OCI-M2 (cell line): ENCODE measurements around the gene CDH3.

Source experiments
- DNase-seq: peaks from one replicate; lab custom pipeline; 2025; ENCODE audit not compliant: unreplicated experiment; lab: John Stamatoyannopoulos, UW

CDH3 gene

DNA sequence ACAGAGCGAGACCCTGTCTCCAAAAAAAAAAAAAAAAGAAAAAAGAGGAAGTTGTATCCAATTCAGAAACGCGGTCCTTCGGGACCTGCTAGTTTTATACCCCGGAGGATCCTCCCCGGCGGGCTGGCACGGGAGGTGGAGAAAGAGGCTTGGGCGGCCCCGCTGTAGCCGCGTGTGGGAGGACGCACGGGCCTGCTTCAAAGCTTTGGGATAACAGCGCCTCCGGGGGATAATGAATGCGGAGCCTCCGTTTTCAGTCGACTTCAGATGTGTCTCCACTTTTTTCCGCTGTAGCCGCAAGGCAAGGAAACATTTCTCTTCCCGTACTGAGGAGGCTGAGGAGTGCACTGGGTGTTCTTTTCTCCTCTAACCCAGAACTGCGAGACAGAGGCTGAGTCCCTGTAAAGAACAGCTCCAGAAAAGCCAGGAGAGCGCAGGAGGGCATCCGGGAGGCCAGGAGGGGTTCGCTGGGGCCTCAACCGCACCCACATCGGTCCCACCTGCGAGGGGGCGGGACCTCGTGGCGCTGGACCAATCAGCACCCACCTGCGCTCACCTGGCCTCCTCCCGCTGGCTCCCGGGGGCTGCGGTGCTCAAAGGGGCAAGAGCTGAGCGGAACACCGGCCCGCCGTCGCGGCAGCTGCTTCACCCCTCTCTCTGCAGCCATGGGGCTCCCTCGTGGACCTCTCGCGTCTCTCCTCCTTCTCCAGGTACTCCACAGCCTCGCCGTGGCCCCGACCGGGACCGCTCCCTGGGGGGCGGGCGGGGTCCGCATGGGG, at the start of gene CDH3:
Gene CDH3 (plus strand): TSS at position 596 of the 779 bp plus-strand sequence. CDS start 70 bp downstream, at position 666.
- DNase-seq, result no peak

- DNase-seq, result no peak
These were observed 48.8 kb upstream of the CDH3 start for GRCh38 chr16:68596266-68596665.

DNA sequence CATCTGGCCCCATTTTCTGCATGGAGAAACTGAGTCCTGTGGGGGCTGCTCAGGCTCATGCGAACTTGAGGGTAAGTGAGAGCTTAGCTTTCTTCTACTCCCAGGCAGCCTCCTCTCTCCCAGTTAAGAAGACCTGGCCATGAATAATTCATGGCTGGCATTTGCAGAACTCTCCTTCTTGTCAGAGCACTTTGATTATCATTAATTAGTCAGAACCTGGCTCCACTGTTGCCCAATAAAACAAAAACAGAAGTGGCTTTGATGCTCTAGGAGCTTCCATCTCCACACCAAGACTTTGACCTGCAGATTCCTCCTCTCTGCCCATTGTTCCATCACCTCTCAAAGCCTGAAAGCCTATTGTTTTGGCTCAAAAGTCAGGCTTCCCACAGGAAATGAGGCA, 45.5 kb upstream of the CDH3 start:
- no peak for DNase-seq

DNA sequence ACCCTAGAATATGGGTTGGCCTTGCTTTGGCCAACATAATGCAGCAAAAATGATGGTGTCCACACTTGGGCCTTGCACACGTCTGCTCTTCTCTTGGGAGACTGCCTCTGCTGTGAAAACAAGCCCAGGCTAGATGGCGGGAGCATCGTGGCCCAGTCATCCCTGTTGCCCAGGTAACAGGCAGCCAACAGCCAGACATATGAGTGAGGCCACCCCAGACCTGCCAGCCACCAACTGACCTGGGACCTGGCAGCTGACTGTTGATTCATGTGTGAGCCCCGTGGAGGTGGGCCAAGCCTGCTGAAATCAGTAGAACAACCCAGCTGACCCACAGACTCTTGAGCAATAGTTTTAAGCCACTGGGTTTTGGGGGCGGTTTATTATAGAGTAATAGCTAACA, 39.4 kb upstream of the CDH3 start:
- DNase-seq, result no peak

DNA sequence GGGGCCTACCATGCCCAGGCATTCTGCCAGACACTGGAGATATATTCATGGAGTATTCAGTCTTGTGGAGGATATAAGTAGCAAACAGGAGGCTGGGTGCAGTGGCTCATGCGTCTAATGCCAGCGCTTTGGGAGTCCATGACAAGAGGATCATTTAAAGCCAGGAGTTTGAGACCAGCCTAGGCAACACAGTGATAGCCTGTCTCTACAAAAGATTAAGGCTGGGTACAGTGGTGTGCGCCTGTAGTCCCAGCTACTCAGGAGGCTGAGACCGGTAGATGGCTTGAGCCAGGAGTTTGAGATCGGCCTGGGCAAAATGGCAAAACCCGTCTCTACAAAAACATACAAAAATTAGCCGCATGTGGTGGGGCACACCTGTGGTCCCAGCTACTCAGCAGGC, 37.7 kb upstream of the CDH3 start:
- DNase-seq, result no peak

GRCh38 chr16:68608330-68608729, 36.8 kb upstream of the CDH3 start:
- DNase-seq, result no peak

DNA sequence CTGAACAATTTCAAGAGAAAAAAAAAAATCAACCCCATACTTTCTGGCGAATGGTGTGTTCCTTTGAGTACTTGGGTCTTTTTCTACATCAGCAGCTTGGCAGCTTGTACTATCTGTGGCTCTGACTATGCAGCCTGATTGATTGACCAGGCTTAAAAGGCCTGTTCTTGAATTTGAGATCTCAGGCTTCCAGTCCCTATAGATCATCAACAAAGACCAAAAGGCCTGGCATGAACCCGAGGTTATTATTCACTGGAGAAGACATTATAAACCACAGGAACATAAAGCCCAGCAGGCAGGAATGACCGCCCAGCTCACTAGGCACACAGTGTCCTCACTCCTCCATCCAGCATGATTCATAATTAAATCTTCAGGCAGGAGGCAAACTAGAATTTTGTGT, 32.1 kb upstream of the CDH3 start:
- no peak for DNase-seq

DNA sequence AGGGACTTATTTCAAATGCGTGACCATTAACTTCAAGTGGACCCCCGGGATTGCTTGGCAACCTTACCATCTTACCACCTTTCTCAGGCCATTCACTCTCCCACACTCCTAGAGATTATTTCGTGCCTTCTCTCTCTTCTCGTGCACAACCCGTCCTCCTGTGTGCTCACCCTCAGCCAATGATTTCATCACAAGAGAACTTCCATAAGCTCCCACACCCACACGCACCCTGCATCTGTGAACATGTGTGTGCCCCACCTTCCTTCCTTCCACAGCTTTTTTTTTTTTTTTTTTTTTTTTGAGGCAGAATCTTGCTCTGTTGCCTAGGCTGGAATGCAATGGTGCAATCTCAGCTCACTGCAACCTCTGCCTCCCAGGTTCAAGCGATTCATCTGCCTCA, 27.4 kb upstream of the CDH3 start:
- no peak for DNase-seq

DNA sequence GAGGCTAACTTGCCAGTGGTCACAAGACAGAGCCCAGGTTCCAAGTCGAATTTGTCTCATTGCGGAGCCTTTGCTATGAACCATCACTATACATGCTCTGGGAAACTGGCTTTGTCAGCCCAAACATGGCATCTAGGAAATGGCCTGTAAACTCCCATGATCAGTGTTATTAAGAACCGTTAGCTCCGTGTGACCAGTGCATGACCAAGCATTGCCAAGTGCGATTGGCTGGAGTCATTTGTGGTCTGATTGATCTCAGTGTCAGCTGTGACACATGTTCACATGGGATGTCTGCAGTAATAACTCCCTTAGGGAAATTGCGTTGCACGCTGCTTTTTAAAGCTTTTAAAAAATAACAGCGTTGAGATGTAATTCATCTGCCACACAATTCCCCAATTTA, 18.6 kb upstream of the CDH3 start:
- no peak for DNase-seq

- DNase-seq, result no peak
These were observed 17.1 kb upstream of the CDH3 start for GRCh38 chr16:68627951-68628425.

GRCh38 chr16:68629351-68629910, 15.7 kb upstream of the CDH3 start:
- DNase-seq, result no peak

GRCh38 chr16:68636064-68636560, 9.0 kb upstream of the CDH3 start:
- no peak for DNase-seq

DNA sequence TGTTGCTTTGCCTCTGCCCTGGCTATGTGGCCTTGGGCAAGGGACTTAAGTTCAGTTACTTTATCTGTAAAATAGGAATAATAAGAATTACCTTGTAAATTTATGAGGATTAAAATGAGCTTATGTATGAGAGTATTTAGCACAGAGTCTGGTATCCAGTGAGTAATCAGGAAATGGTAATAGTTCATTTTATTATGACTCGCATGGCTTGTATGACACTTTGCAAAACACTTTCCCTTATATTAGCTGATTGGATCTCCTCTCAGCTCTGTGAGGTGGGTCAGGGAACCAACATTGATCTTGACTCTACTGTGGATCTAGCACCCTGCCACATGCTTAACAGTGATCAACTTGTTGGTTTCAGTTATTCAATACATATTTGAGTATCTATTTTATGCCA, 8.3 kb upstream of the CDH3 start:
- DNase-seq, result no peak

GRCh38 chr16:68640972-68641371, 4.1 kb upstream of the CDH3 start:
- no peak for DNase-seq

DNA sequence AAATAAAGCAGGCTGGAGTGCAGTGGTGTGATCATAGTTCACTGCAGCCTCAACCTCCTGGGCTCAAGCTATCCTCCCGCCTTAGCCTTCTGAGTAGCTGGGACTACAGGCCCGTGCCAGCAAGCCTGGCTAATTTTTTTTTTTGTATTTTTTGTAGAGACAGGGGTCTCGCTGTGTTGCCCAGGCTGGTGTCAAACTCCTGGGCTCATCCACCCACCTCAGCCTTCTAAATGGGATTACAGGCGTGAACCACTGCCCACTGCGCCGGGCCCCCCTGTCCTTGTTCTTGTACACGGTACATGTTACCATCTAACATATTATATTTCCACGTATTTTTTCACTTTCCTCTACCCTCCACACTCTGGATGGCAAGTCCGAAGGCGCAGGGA, 3.1 kb upstream of the CDH3 start:
- no peak for DNase-seq

DNA sequence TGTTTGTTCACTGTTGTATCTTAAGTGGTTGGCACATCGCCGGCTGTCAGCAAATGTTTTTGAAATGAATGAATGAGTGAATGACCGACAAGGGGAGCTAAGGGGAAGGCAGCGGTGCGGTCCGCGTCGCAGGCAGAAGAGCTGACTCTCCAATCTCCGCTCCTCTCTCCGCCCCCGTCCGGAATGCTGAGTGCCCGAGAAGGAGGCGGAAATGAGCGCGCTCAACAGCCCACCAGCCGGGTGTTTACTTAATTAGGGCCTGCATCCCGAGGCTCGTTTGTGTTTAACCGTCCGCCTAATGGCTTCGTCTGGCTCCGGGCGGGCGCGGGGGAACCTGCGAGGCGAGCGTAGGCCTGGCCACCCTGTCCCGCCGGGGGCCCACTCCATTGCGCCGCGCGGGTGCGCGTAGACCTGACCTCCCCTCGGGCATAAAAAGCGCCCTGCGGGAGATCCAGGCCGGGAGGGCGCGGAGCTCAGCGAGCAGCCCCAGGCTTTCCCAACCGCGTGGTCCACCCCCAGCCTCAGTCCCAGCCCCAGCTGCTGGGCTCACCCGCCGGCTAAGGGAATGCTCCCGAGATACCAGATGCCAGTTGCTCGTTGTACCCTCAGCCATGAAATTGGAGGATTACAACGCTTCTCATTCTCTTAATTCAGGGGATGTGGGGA, 2.5 kb upstream of the CDH3 start:
- DNase-seq, result no peak

GRCh38 chr16:68643227-68643626, 1.9 kb upstream of the CDH3 start:
- DNase-seq, result no peak

- no peak for DNase-seq
These were observed 1.3 kb upstream of the CDH3 start for GRCh38 chr16:68643847-68644246.

- DNase-seq, result no peak
These were observed 814 bp upstream of the CDH3 start for GRCh38 chr16:68644296-68644695.

- DNase-seq, result no peak
These were observed 631 bp downstream of the CDH3 start for GRCh38 chr16:68645494-68646388.
